H9 (cell line): ENCODE results near the gene COMMD1. TPM values are rescaled to one million over a fixed set of nuclear protein-coding genes. Genes with fewer than 3 reads are reported as not detected.

ENCODE experiments used
- DNase-seq: peaks from one replicate; pipeline ENCODE4 v3.0.0-alpha.2; 2017
- H2AFZ ChIP-seq: one replicate; pipeline ENCODE4 v1.6.1; 2013; ENCODE audit warnings: mild to moderate bottlenecking, low read length, control low read depth, moderate library complexity
- H2AK5ac ChIP-seq: 2 replicates; pipeline ENCODE4 v1.6.1; 2013; ENCODE audit warnings: low read length, control low read depth, mixed read lengths; ENCODE audit not compliant: insufficient read length
- H2BK120ac ChIP-seq: one replicate; pipeline ENCODE4 v1.6.1; 2013; ENCODE audit warnings: low read depth, mild to moderate bottlenecking, low read length, control low read depth, inconsistent platforms; ENCODE audit not compliant: poor library complexity, severe bottlenecking
- H2BK12ac ChIP-seq: 2 replicates; pipeline ENCODE4 v1.6.1; 2013; ENCODE audit warnings: low read length, control low read depth, mixed read lengths, low read depth; ENCODE audit not compliant: insufficient read length
- H2BK15ac ChIP-seq: 2 replicates; pipeline ENCODE4 v1.6.1; 2013; ENCODE audit warnings: low read depth, low read length, control low read depth
- H2BK20ac ChIP-seq: one replicate; pipeline ENCODE4 v1.6.1; 2013; ENCODE audit warnings: low read depth, mild to moderate bottlenecking, low read length, control low read depth, inconsistent platforms; ENCODE audit not compliant: poor library complexity, severe bottlenecking
- H2BK5ac ChIP-seq: 2 replicates; pipeline ENCODE4 v1.6.1; 2013; ENCODE audit warnings: low read length, control low read depth, mixed read lengths; ENCODE audit not compliant: insufficient read length
- H3K14ac ChIP-seq: 2 replicates; pipeline ENCODE4 v1.6.1; 2013; ENCODE audit warnings: low read length, control low read depth; ENCODE audit not compliant: insufficient read depth
- H3K18ac ChIP-seq: 2 replicates; pipeline ENCODE4 v1.6.1; 2013; ENCODE audit warnings: low read depth, mild to moderate bottlenecking, mixed read lengths, low read length, control low read depth; ENCODE audit not compliant: insufficient read length
- H3K23ac ChIP-seq: 2 replicates; pipeline ENCODE4 v1.6.1; 2013; ENCODE audit warnings: low read length, control low read depth, mixed read lengths, low read depth; ENCODE audit not compliant: insufficient read length
- H3K23me2 ChIP-seq: 2 replicates; pipeline ENCODE4 v1.6.1; 2013; ENCODE audit warnings: low read depth, mild to moderate bottlenecking, mixed read lengths, low read length, control low read depth; ENCODE audit not compliant: insufficient read length, poor library complexity, severe bottlenecking
- H3K27ac ChIP-seq: 2 replicates; pipeline ENCODE4 v1.5.1; 2013; ENCODE audit warnings: low read length, control low read depth, mixed read lengths, low read depth; ENCODE audit not compliant: insufficient read length
- H3K27me3 ChIP-seq: 2 replicates; pipeline ENCODE4 v1.6.1; 2013; ENCODE audit warnings: low read length, control low read depth, inconsistent platforms; ENCODE audit not compliant: insufficient read depth
- H3K4ac ChIP-seq: 2 replicates; pipeline ENCODE4 v1.6.1; 2013; ENCODE audit warnings: low read depth, mild to moderate bottlenecking, control low read depth, inconsistent platforms, low read length, moderate library complexity
- H3K4me1 ChIP-seq: 2 replicates; pipeline ENCODE4 v1.6.1; 2013; ENCODE audit warnings: low read length, control low read depth, inconsistent platforms; ENCODE audit not compliant: insufficient read depth
- H3K4me2 ChIP-seq: 2 replicates; pipeline ENCODE4 v1.6.1; 2013; ENCODE audit warnings: low read length, control low read depth, mixed read lengths; ENCODE audit not compliant: insufficient read length, insufficient read depth
- H3K56ac ChIP-seq: 2 replicates; pipeline ENCODE4 v1.6.1; 2013; ENCODE audit warnings: low read depth, mild to moderate bottlenecking, mixed read lengths, low read length, control low read depth; ENCODE audit not compliant: insufficient read length
- H3K79me1 ChIP-seq: 2 replicates; pipeline ENCODE4 v1.6.1; 2013; ENCODE audit warnings: low read depth, mild to moderate bottlenecking, moderate library complexity, low read length, control low read depth, inconsistent platforms; ENCODE audit not compliant: insufficient read depth, poor library complexity, severe bottlenecking
- H3K79me2 ChIP-seq: 2 replicates; pipeline ENCODE4 v1.6.1; 2013; ENCODE audit warnings: low read length, control low read depth, inconsistent platforms; ENCODE audit not compliant: insufficient read depth
- H3K9ac ChIP-seq: 2 replicates; pipeline ENCODE4 v1.6.1; 2013; ENCODE audit warnings: low read length, control low read depth, mixed read lengths; ENCODE audit not compliant: insufficient read length; ENCODE audit errors: extremely low read depth
- H3K9me3 ChIP-seq: one replicate; pipeline ENCODE4 v1.6.1; 2013; ENCODE audit warnings: low read depth, low read length, inconsistent platforms; ENCODE audit not compliant: control insufficient read depth
- H3T11ph ChIP-seq: one replicate; pipeline ENCODE4 v1.6.1; 2013; ENCODE audit warnings: mild to moderate bottlenecking, low read length, control low read depth, inconsistent platforms
- H4K20me1 ChIP-seq: one replicate; pipeline ENCODE4 v1.6.1; 2013; ENCODE audit not compliant: control insufficient read depth, insufficient read length, insufficient read depth
- H4K5ac ChIP-seq: 2 replicates; pipeline ENCODE4 v1.6.1; 2013; ENCODE audit warnings: low read depth, mild to moderate bottlenecking, mixed read lengths, low read length, control low read depth; ENCODE audit not compliant: insufficient read length
- H4K8ac ChIP-seq: replicated peaks from 2 replicates; pipeline ENCODE4 v1.6.1; 2013; ENCODE audit warnings: low read length, control low read depth, mixed read lengths, low read depth; ENCODE audit not compliant: insufficient read length
- H4K91ac ChIP-seq: 2 replicates; pipeline ENCODE4 v1.6.1; 2013; ENCODE audit warnings: low read depth, mild to moderate bottlenecking, moderate library complexity, mixed read lengths, low read length, control low read depth; ENCODE audit not compliant: insufficient read length
- H3K27ac Mint-ChIP-seq, 3 experiments: 2 replicates in 2 of 3; 3 replicates in 1 of 3; pipeline ENCODE4 v1.8.0; 2020 to 2021; ENCODE audit warnings: mixed read lengths in 3 of 3, mild to moderate bottlenecking in 1 of 3, moderate library complexity in 1 of 3
- H3K27me3 Mint-ChIP-seq: 2 replicates; pipeline ENCODE4 v1.8.0; 2021; ENCODE audit warnings: low read depth, mild to moderate bottlenecking, moderate library complexity, mixed read lengths
- H3K36me3 Mint-ChIP-seq, 3 experiments: 2 replicates in 2 of 3; 3 replicates in 1 of 3; pipeline ENCODE4 v1.8.0; 2020 to 2021; ENCODE audit warnings: low read depth in 3 of 3, mixed read lengths in 3 of 3; ENCODE audit not compliant: insufficient read depth in 1 of 3
- H3K4me1 Mint-ChIP-seq, 2 experiments: 2 replicates each; pipeline ENCODE4 v1.8.0; 2020; ENCODE audit warnings: mixed read lengths in 2 of 2
- H3K4me3 Mint-ChIP-seq, 2 experiments: 2 replicates in 1 of 2; 3 replicates in 1 of 2; pipeline ENCODE4 v1.8.0; 2020 to 2021; ENCODE audit warnings: mild to moderate bottlenecking in 2 of 2, mixed read lengths in 2 of 2, moderate library complexity in 1 of 2
- H3K9me3 Mint-ChIP-seq, 2 experiments: 2 replicates in 1 of 2; 3 replicates in 1 of 2; pipeline ENCODE4 v1.8.0; 2020; ENCODE audit warnings: mild to moderate bottlenecking in 2 of 2, mixed read lengths in 2 of 2, moderate library complexity in 1 of 2
- CTCF ChIP-seq: fragments of 200-600 bp; sonication (generic); conservative IDR thresholded peaks from 3 replicates; pipeline ENCODE4 v1.8.0; 2021; ENCODE audit warnings: antibody characterized with exemption, mild to moderate bottlenecking
- WGBS: extraction: QIAGEN DNeasy Blood & Tissue Kit; methylation state at CpG from one replicate; pipeline ENCODE4 v1.1.7; 2013; ENCODE audit warnings: missing lambda C conversion rate, low lambda C conversion rate, mixed read lengths; ENCODE audit not compliant: insufficient read length; ENCODE audit errors: extremely low coverage; 5-methylcytosine and 5-hydroxymethylcytosine counted together
- total RNA-seq: library from RNA; stranded (reverse); gene quantifications from 2 replicates; pipeline ENCODE4 v1.2.1, GENCODE V29; 2021

COMMD1 gene
- total RNA-seq, 1 experiment from 2014 or later: 31.5 TPM

GRCh38 chr2:61937886-61938285 lies 32.4 kb downstream of the COMMD1 start:
- Histone ChIP-seq H3K14ac (no peak overlapping the region), H4K8ac (no peak overlapping the region), H2BK5ac (no peak overlapping the region), H3K27me3 (no peaks in the 10 kb centered on the region), H2AK5ac (no peak overlapping the region), H2BK120ac (no peak overlapping the region), H3K9ac (no peak overlapping the region), H3K79me1 (no peaks in the 10 kb centered on the region), H3K4me1 (no peaks in the 10 kb centered on the region; the same call in 1 of the 2 replicates), H4K20me1 (no peaks in the 10 kb centered on the region), H3K23me2 (no peaks in the 10 kb centered on the region), H3K79me2 (no peaks in the 10 kb centered on the region), H3K4me2 (no peak overlapping the region), H3K23ac (no peak overlapping the region), H2BK20ac (no peak overlapping the region), H4K91ac (no peak overlapping the region), H3K18ac (no peak overlapping the region), H3K4ac (no peak overlapping the region), H3T11ph (no peak overlapping the region), H3K27ac (no peak overlapping the region), H2BK15ac (no peak overlapping the region), H2AFZ (no peak overlapping the region), H4K5ac (no peak overlapping the region), H2BK12ac (no peak overlapping the region), H3K9me3 (no peaks in the 10 kb centered on the region), H3K56ac (no peak overlapping the region)
- H3K4me1 Mint-ChIP-seq: peaks cover 0 to 13% of the 10 kb centered on the region in 2 experiments; a peak in 3 of 4 replicates
- no peaks in the 10 kb centered on the region for H3K27me3 Mint-ChIP-seq
- H3K27ac Mint-ChIP-seq: peak overlapping the region in 1 of 3 experiments; percentile 87; a peak in 1 of 7 replicates
- H3K4me3 Mint-ChIP-seq: no peak overlapping the region
- no peak for DNase-seq
- no CpG with 5 or more reads among the region's 5 CpGs for WGBS
- peaks cover 3 to 12% (median 3%) of the 10 kb centered on the region in 3 experiments; a peak in 6 of 7 replicates for H3K36me3 Mint-ChIP-seq
- TF ChIP-seq CTCF: no peak
- peaks cover 3% of the 10 kb centered on the region in 2 experiments; a peak in 3 of 5 replicates for H3K9me3 Mint-ChIP-seq
